Prostate gland (tissue), 2 donors: ENCODE measurements around the gene OPN3.

Experiments
- CTCF ChIP-seq, 4 experiments: fragments of 200-600 bp in 2 of 4; fragments of 450-650 bp in 2 of 4; sonication (generic) in 2 of 4; IDR thresholded peaks; 1 replicate in 3 of 4; 2 replicates in 1 of 4; pipeline ENCODE4 v1.5.1; 2016 to 2019; ENCODE audit warnings: antibody characterized with exemption in 4 of 4, mild to moderate bottlenecking in 2 of 4, moderate library complexity in 2 of 4
- POLR2A ChIP-seq: fragments of 450-650 bp; IDR thresholded peaks from one replicate; pipeline ENCODE4 v1.6.1; 2016; ENCODE audit warnings: antibody characterized with exemption, mild to moderate bottlenecking
- POLR2AphosphoS5 ChIP-seq: sonication (generic); formaldehyde crosslinking; IDR thresholded peaks from one replicate; pipeline ENCODE4 v1.6.1; 2017; ENCODE audit warnings: antibody characterized with exemption

- no peak for TF ChIP-seq CTCF (IDR thresholded peaks at IDR 0.05)
- TF ChIP-seq POLR2A: no peak
- no peak for TF ChIP-seq POLR2AphosphoS5
These were observed 35.8 kb upstream of the OPN3 start for GRCh38 chr1:241675983-241676382.
